HepG2 (cell line): Measurements from ENCODE around the gene SALL4. TPM values are rescaled to one million over a fixed set of nuclear protein-coding genes. Genes with fewer than 3 reads are reported as not detected.

Experiments used
- ARNTL ChIP-seq: sonication (generic); formaldehyde crosslinking; IDR thresholded peaks from 2 replicates; pipeline ENCODE4 v1.4.0; 2020; ENCODE audit warnings: mild to moderate bottlenecking, missing genetic modification reagents
- ATF6 ChIP-seq: sonication (generic); formaldehyde crosslinking; conservative IDR thresholded peaks from 2 replicates; pipeline ENCODE4 v1.4.0; 2020; ENCODE audit warnings: missing genetic modification reagents
- CHCHD3 ChIP-seq: sonication (generic); formaldehyde crosslinking; IDR thresholded peaks from 2 replicates; pipeline ENCODE4 v1.8.0; 2022; ENCODE audit warnings: mild to moderate bottlenecking, missing genetic modification reagents, moderate library complexity
- GATA4 ChIP-seq: sonication (generic); IDR thresholded peaks from 2 replicates; pipeline ENCODE4 v1.6.1; 2016; ENCODE audit warnings: antibody characterized with exemption, low read depth, borderline replicate concordance
- HDAC6 ChIP-seq: fragments of 200-600 bp; sonication (generic); IDR thresholded peaks from 2 replicates; pipeline ENCODE4 v1.7.0; 2017; ENCODE audit warnings: mild to moderate bottlenecking, antibody characterized with exemption, low read length, low read depth
- HOXA9 ChIP-seq: sonication (generic); formaldehyde crosslinking; IDR thresholded peaks from 2 replicates; pipeline ENCODE4 v1.8.1; 2022; ENCODE audit warnings: missing genetic modification reagents, mild to moderate bottlenecking, moderate library complexity, borderline replicate concordance
- KAT8 ChIP-seq: IDR thresholded peaks from 2 replicates; pipeline ENCODE4 v1.6.1; 2016; ENCODE audit warnings: missing genetic modification reagents, missing compliant biosample characterization
- PBX3 ChIP-seq: sonication (generic); formaldehyde crosslinking; IDR thresholded peaks from 2 replicates; pipeline ENCODE4 v1.8.1; 2023; ENCODE audit warnings: missing genetic modification reagents, inconsistent platforms, borderline replicate concordance
- PCBP1 ChIP-seq: fragments of 200-400 bp; formaldehyde crosslinking; IDR thresholded peaks from 2 replicates; pipeline ENCODE4 v1.6.1; 2017; ENCODE audit warnings: mild to moderate bottlenecking, low read depth, low read length, borderline replicate concordance
- PHF8 ChIP-seq: sonication (generic); formaldehyde crosslinking; IDR thresholded peaks from 2 replicates; pipeline ENCODE4 v1.5.0; 2020; ENCODE audit warnings: missing genetic modification reagents
- ZBTB42 ChIP-seq: sonication (generic); formaldehyde crosslinking; IDR thresholded peaks from 2 replicates; pipeline ENCODE4 v1.5.0; 2020; ENCODE audit warnings: mild to moderate bottlenecking, missing genetic modification reagents
- ZNF280B ChIP-seq: sonication (generic); formaldehyde crosslinking; IDR thresholded peaks from 2 replicates; pipeline ENCODE4 v1.5.0; 2020; ENCODE audit warnings: missing genetic modification reagents, mild to moderate bottlenecking, borderline replicate concordance
- ZNF281 ChIP-seq: sonication (generic); formaldehyde crosslinking; IDR thresholded peaks from 2 replicates; pipeline ENCODE4 v1.4.0; 2020; ENCODE audit warnings: missing genetic modification reagents, borderline replicate concordance
- ZNF350 ChIP-seq: sonication (generic); formaldehyde crosslinking; IDR thresholded peaks from 2 replicates; pipeline ENCODE4 v1.4.0; 2020; ENCODE audit warnings: mild to moderate bottlenecking, low read depth, missing genetic modification reagents, borderline replicate concordance
- ZNF44 ChIP-seq: sonication (generic); formaldehyde crosslinking; IDR thresholded peaks from 2 replicates; pipeline ENCODE4 v1.5.1; 2020; ENCODE audit warnings: mild to moderate bottlenecking, missing genetic modification reagents
- ZNF510 ChIP-seq: sonication (generic); formaldehyde crosslinking; IDR thresholded peaks from 2 replicates; pipeline ENCODE4 v1.4.0; 2020; ENCODE audit warnings: low read depth, mild to moderate bottlenecking, missing genetic modification reagents
- ZNF740 ChIP-seq: sonication (generic); formaldehyde crosslinking; IDR thresholded peaks from 2 replicates; pipeline ENCODE4 v1.4.0; 2020; ENCODE audit warnings: missing genetic modification reagents
- ZNF891 ChIP-seq: sonication (generic); formaldehyde crosslinking; IDR thresholded peaks from 2 replicates; pipeline ENCODE4 v1.5.0; 2020; ENCODE audit warnings: mild to moderate bottlenecking, missing genetic modification reagents
- ZSCAN29 ChIP-seq: sonication (generic); formaldehyde crosslinking; conservative IDR thresholded peaks from 2 replicates; pipeline ENCODE4 v1.4.0; 2020; ENCODE audit warnings: mild to moderate bottlenecking, missing genetic modification reagents
- polyA plus RNA-seq, 8 experiments: library from polyadenylated mRNA; depleted of rRNA in 3 of 8; stranded (reverse) in 7 of 8; unstranded in 1 of 8; fragments of >200 nt; fragmentation: Illumina TruSeq in 4 of 8; extraction: Trizol in 4 of 8; gene quantifications; 2 replicates each; pipeline versions ENCODE4 v1.2.1 to v1.2.3, GENCODE V29; 2011 to 2016; ENCODE audit warnings: low read depth in 4 of 8, missing spikeins in 1 of 8, mixed read lengths in 1 of 8; ENCODE audit not compliant: insufficient read depth in 1 of 8
- total RNA-seq, 5 experiments: library from RNA; depleted of rRNA; stranded (reverse); fragments of >200 nt; fragmentation: Illumina TruSeq; extraction: Trizol; gene quantifications; 2 replicates each; pipeline ENCODE4 v1.2.3, GENCODE V29; 2016; ENCODE audit warnings: low read depth in 1 of 5

The SALL4 gene
- total and polyA plus RNA-seq, 2 of the 13 experiments (the other 11 are each of a cell fraction or from before 2014, with no cell fraction given) = 0.33 to 1.8 TPM

GRCh38 chr20:51815383-51816076, 13.2 kb upstream of the SALL4 start (continued):
- TF ChIP-seq GATA4 (no peak), CHCHD3 (CRISPR knock-in tag) (peak; percentile 81; the same call in 1 of the 2 replicates), ZNF350 (CRISPR knock-in tag) (no peak), HDAC6 (no peak), ZNF44 (CRISPR knock-in tag) (no peak), PCBP1 (no peak), ARNTL (CRISPR knock-in tag) (peak; percentile 74; the same call in 1 of the 2 replicates), ATF6 (no peak), PHF8 (CRISPR knock-in tag) (no peak), ZNF280B (CRISPR knock-in tag) (no peak), ZNF891 (CRISPR knock-in tag) (no peak), HOXA9 (CRISPR knock-in tag) (no peak), ZSCAN29 (CRISPR knock-in tag) (no peak), ZBTB42 (no peak), ZNF740 (no peak), ZNF281 (no peak), ZNF510 (CRISPR knock-in tag) (no peak), PBX3 (no peak), KAT8 (CRISPR knock-in tag) (no peak)
